Dermis microvascular lymphatic vessel endothelial cell (primary cell): ENCODE results near the gene NFYC. TPM values are rescaled to one million over a fixed set of nuclear protein-coding genes. Genes with fewer than 3 reads are reported as not detected.
A peak's percentile ranks its signal among the peaks of the same experiment; 100 is the strongest.

Experiments used
- DNase-seq, 2 donors: peaks; one replicate each; pipeline versions ENCODE4 v3.0.0 to v3.0.0-alpha.2; 2010; ENCODE audit warnings: low read depth in 2 of 2
- total RNA-seq: library from RNA; depleted of rRNA; stranded (reverse); fragments of >200 nt; gene quantifications from 2 replicates; pipeline ENCODE4 v1.2.1, GENCODE V29; 2014

The NFYC gene
- 13.0 and 18.6 TPM in 2 replicates for total RNA-seq

DNA sequence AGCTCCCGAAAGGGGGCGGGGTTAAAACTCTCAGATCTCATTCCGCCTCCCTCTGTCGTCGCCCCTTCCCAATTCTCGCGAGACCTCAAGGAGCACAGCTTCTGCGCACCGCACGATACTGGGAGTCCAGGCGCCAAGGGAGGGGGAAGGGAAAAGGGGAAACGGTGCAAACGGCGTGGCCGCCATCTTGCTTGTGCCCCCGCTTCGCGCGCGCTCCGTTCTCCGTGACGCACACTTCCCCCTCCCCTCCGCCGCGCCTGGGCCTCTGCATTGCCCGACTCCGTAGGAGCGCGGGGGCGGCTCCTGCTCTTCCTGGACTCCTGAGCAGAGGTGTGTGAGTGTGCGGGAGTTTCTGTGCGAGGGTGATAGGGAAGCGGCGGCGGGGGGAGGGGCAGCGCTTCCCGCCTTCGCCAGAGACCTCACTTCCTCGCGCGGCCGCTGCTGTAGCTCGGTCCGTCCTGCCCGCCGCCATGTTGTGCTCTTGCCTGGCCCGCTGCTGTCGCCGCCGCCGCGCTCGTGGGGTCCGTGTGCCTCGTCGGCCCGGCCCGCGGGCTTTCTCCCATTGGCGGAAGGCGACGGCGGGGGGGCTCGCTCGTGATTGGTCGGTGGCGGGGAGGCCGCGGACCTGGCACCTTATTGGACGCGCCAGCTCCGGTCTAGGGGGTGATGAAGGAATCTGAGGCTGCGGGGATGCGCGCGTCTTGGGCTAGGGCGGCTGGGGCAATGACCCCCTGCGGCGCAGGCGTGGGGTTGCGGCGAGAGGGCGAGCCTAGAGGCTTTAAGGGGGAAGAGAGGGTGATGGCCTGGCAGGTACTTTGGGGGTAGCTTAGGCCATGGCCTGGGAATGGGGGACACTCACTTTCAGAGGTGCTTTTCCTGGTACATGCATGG is at the start of gene NFYC:
NFYC (plus strand) TSS at position 167 of the 891 bp plus-strand sequence. CDS start 47,140 bp downstream, outside the sequence.
- DNase-seq = peak; percentile 95 to 96

DNA sequence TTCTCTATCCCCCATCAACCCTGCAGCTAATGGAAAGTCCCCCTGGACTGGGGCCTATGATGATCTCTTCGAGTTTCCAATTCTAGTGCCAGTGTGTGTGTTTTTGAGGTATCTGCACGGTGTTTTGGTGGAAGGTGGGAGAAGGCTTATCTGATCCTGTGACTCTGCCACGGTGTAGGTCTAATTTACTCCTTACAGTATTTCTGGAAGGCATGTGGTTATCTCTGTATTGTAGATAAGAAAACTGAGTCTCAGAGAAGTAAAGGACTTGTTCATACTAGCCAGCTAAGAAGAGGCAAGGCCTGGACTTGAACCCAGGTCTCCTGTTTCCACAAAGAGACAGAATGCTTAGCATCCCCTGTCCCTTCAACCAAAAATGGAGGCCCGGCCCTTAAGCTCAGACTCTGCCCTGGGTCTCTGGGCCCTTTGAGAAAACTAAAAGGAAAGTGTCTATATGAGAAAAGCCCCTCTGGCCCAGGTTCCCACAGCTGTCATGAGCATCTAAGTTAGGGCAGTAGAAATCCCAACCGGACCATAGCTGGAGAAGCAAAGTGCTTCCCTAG is 46.3 kb upstream of the NFYC start:
- DNase-seq = no peak

DNA sequence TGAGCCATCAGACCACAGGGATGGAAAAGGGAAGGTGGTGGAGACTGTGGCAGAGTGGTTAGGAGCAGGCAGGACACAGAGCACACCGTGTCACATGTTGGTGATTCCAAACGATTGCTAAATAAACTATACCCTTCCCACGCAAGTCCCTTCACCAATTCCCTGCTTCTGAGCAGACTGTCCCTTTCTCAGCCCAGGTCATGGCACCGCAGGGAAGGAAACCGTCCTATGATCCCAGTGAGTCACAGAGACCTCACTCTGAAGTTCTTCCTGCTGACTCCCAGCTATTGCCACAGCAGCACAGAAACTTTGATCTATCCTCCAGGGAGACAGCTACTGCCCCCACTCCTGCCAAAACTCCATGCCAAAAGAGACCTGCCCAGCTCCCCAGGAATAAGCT is 45.2 kb upstream of the NFYC start:
- DNase-seq = peak in 1 of 2 donors; percentile 52

DNA sequence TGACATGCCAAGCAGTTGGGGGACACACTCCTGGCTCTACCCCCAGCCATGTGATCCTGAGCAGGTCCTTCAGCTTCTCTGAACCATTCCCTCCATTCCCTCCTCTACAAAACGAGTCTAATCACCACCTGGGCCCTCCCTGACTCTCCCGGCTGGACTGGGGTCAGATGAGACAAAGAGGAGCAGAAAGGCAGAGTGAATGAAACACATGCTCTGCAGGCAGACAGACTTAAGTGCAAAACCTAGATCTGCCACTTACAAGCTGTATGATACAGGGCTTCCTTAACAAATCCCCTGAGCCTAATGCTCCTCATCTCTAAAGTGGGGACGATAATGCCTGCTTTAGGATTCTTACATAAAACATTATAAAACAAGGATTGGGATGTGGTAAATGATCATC is 43.3 kb upstream of the NFYC start:
- no peak for DNase-seq

DNA sequence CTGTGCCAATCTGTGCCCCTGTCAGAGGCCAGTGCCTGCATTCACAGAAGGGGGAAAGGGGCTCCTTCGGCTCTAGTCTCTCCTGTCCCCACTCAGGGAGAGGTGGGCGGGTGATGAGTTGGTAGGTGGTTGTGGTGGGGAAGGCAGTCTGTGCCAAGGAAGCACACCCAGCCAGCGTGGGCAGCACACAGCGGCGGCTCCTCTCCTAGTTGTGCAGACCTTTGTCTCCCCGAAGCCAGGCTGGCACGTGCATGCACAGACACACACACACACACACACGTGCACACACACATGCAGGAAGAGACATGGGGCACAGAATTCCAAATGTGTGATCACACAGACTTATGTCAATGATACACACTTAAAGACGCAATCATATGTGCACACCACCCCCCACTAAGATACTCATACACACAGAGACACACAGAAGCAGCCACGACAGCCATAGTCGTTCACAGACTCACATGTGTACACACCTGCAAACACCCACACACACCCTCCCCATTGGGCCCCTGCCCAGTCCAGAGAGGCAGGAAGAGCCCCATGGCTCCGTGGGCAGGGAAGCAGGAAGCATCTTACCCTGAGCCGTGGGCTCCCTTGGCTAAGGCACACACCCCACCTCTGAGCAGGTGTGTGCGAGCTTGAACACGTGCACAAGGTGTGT is 42.4 kb upstream of the NFYC start:
- DNase-seq = no peak

DNA sequence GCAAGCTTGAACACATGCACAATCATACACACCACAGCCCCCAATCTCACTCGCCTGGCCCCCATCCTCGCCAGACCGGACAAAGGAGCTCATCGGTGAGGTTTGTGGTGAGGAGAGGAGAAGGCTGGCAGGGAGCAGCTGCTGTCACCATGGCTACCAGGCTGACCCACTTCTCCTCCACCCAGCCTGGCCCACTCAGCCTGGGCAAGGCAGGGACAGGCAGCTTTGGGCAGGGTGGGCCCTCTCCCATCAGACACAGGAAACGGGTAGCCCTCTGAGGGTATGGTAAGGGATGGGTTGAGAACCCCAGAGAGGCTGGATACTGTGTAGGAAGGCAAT is 41.9 kb upstream of the NFYC start:
- DNase-seq = no peak

DNA sequence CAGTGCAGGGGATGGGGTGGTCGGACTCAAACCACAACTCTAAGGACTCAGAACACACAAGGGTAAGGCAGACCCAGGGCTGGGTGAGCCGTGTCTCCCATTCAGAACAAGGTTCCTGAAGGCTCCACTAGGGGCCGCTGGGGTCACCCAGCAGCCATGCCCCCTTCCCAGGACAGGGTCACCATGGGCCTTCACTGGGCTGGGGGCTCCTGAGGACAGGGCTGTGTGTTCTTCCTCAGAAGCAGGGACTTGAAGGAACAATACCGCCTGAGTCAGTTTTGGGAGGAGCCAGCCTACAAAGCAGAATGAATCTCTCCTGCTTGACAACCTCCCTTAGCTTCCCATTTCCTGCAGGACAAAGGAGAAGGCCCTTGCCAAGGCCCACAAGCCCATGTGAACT is 41.4 kb upstream of the NFYC start:
- DNase-seq = no peak

DNA sequence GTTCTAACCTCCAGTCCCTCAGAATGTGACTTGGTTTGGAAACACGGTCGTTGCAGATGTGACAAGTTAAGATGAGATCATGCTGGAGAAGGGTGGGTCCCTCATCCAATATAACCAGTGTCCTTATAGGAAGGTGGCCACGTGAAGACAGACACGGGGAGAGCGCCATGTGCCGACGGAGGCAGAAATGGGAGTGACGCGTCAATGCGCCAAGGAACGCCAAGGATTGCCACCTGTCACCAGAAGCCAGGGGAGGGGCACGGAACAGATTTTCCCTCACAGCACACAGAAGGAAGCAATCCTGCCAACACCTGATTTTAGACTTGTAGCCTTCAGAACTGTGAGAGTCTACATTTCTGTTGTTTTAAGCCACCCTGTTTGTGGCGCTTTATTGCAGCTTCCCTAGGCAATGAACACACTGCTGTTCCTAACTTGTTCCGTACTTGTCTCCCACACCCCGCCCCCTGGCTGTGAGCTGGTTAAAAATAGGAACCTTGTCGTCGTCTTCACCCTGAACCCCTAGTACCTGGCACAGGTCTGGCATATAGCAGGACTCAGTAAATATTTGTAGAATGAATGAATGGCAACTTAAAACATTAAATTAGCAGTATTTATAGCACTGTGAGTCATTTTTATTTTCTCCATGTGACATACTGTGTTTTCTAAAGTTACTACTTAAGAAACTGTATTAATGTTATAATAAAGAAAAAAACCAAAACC is 40.2 kb upstream of the NFYC start:
- DNase-seq = no peak

DNA sequence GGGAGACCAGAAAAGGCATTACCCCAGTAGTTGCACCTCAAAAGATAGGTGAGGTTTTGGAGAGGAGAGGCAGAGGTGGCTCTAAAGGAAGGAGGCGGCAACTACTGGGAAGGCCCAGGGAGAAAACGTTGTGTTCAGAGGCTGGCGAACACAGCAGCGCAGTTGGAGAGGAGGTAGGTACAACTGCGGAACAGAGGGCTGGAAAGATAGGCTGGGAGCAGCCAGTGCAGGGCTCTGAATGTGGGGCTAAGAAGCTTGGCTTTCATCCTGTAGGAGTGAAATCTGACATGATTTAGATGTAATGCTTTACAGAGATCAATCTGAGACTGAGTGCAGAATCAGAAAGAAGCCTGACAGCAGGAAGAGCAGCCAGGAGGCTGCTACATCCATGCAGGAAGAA is 39.0 kb upstream of the NFYC start:
- no peak for DNase-seq

DNA sequence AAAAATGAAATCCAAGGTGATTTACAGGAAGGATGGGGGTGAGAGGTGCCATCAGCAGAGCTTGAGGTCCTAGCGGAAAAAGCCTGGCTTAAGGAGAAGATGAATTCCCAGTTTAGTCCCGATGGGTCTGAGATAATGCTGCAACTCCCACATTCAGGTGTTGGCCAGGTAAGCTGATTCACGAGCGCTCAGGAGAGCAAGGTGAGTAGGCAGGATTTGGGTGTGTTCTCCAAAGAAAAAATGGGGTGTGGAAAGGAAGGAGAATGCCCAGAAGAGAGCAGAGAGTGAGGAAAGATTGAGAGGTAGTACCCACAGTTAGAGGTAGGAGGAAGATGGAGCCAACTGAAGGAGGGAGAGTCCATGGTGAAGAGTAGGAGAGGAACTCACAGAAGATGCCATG is 38.5 kb upstream of the NFYC start:
- no peak for DNase-seq

DNA sequence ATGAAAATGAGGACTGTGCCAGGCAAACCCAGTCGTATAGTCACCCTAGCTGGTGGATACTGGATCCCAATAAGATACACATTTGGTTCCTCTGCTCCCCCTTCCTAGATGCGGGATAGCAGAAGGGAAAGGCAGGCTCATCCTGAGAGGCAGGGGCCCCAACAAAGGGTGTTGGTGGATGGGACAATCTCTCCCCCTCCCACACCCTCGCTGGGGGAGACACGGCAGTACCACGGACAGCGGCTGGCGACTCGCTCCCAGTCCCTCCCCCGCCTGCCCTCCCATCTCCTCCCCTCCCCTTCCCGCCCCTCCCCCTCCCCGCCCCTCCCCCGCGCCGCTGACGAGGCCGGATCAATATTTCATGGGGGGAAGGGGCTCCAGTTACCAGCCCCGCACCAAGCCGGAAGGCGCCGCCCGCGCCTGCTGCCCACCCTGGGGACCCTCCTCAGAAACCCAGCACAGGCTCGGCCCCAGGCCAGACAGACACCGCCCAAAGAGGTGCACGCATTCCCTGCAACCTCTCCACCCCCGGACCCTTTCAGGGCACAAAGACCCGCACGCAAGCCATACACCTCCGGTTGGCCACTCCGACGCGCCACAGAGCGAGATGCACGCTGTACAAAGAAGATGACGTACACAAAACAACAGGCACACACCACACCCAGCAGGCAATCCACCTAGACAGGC is 37.5 kb upstream of the NFYC start:
- DNase-seq = no peak

DNA sequence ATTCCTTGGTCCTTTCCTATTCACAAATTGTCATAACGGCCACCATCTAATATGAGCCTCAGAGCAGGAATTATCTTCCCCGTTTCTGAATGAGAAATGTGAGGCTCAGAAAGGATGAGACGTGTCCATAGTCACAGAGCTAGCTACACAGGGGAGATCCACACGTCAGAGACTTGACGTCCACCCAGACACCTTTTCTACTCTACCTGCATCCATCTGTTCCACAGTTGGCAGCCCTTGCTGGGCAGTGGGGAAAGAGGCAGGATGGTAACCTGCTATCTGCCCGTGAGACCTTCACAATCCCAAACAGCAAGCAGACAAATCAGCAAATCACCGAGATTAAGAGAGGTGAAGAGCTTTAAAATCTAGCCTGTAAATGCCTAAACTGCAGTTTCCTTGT is 34.5 kb upstream of the NFYC start:
- no peak for DNase-seq

DNA sequence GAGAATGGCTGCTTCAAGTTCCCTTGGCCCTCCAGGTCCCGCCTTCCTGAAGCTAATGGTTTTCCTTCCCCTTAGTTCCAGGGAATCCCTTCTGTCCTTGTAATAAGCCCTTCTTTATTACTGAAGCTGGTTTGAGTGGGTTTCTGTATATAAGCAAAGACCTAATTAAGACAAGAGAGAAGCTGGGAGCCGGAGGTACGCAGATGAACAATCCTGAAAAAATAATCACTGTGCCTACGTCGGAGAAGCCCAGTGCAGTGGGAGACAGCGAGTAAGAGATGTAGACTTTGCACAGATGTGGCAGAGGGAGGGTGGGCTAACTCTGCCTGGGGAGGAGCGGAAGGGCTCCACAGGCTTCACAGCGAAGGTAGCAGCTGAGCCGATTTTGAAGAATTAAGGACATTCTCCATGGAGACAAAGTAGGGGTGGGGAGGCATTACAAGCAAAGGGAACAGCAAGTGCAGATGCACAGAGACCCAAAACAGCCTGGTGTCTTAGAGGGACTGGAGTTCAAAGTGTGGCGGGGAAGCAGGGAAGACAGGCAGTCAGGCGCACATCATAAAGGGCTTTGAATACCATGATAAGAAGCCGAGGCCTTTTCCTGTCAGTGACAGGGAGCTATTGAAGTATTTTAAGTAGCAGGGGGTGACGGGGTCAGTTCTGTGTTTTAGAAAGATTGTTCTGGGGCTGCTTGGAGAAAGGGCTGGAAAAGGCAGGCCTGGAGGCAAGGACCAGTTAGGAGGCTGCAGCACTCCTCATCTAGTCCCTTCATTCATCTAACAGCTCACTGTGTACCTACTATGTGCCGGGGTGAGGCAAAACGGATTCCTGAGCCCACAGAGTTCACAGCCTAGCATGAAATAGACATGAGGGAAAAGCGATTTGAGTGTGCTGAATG is 32.5 kb upstream of the NFYC start:
- no peak for DNase-seq

DNA sequence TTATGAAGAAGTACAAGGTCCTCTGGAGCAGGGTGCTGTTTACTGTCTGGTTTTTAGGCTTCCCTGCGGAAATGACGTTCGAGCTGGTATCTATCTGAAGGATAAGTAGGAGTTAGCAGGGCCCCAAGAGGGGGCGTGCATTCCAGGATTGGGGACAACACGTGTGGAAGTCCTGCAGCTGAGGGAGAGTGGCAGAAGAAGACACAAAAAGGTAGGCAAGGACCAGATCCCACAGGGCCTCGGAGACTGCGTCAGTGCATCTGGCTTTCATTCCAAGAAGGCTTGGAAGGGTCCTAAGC is 31.9 kb upstream of the NFYC start:
- DNase-seq = no peak

DNA sequence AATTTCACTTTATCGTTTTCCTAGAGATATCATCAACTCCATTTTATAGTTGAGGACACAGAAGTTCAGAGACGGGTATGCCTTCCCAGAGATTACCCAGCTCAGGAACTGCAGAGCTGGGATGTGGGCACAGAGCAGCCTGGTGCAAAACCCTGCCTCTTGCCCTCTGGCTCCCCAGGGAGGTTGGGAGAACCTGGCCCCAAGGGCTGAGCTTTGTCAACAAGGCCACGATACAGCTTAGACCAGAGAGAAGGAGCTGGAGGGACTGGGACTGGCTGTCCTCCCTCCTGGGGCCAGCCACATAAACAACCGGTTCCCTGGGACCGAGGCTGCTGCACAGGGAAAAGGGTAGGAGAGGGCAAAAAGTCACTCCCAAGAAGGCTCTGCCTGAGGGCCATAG is 29.8 kb upstream of the NFYC start:
- DNase-seq = no peak

DNA sequence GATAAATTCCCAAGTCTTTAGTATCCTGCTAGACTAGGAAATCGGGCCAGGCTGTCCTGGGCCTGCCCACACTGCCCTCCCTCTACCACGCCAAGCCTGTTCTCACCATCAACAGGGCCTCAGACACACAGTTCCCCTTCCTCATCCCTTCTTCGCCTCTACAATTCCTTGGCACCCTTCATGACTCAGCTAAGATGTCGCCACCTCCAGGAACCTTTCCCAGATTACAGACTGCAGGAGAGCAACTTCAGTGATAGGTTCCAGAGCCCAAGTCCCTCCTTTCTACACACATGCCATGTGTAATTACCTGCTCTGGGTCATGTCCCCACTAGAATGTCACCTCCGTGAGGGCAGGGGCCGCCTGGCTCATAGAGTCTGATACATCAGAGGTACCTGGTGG is 29.4 kb upstream of the NFYC start:
- no peak for DNase-seq

DNA sequence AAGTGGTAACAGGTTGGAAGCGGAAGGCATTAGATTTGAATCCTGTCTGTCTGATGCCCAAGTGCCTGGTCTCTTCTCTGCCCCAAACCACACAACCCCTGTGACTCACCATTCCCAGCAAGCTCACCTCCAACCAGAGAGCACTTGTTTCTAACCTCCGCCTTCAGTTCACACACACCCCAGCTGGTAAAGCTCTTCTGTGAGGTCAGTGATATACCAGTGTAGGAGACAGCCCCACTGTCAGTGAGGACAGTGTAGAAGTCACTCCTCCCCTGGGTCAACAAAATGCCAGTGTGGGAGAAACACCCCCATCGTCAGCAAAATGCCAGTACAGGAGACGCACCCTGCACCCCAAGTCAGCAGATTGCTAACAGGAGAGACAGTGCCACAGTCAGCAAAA is 28.6 kb upstream of the NFYC start:
- DNase-seq = no peak

DNA sequence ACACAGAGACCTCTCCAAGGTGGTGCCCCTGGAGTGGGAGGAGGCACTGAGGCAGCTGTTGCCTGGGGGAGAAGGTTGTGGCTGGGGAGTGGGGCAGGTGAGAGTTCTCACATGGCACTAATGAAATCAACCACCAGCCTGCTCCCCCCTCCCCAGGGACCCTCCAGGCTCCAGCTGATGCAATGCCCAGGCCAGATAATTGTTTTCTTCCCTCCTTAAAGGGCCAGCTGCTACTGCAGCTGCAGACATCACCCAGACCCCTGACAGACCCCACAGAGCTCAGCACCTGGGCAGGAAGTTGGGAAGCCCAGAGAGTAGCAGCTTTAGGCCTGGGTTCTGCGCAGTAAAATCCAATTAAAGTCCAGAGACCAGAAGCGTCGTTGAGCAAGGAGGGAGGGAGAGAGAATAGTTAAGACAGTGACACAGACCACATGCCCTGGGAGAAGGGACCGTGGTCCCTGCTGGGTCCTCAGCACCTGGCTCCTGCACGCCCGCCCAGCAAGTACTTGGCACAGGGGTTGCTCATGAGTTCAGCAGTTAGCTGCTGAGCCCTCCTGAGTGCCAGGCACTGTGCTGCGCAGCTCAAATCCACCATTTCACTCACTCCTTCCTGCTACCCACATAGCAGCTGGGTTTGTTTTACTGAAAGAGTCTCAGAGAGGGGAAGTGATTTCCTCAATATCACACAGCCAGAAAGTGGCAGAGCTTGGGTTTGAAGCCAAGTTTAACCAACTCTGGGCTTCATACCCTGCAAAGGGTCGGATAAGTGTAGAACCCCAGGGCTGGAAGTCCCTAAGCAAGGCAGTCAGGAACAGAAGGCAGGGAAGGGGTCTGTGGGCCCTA is 28.0 kb upstream of the NFYC start:
- DNase-seq = no peak

DNA sequence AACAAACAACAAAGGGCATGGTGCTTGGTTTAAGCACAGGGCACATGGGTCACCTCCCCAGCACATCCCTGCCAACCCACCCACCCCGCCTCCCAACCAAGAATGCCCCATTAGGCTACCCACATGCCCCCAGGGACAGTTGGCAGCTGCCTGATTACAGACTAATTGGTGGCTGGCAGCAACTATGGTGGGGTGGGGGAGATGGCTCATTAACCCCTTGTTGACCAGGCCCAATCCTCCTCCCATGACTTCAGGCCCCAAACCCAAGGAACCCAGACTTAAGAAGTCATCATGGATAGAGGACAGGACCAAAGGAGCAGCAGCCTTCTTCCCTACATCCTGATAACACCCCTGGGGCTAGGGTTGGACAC is 27.4 kb upstream of the NFYC start:
- DNase-seq = no peak

DNA sequence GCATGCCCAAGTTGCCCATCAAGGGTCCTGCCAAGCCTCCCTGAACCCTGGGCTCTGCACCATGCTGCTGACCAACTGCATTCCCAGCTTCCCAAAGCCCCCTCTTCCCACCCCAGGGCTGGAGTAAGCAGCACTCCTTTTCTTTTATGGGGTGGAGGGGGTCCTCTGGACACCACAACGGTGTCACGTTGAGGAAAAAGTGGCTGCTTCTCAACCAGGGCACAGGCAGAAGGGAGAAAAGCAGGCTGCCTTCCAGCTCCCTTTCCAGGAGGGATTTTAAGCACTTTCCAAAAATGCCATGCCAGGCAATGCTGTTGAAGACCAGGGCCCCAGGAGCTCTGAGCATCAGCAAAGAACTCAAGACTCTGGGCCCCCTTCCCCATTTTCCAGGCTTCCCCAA is 26.7 kb upstream of the NFYC start:
- DNase-seq = no peak
